A673 (cell line): ENCODE results near the gene RASA4B.
"Not testable (repeated sequence)": the region's sequence is repeated elsewhere in the genome, so short reads cannot be mapped to it uniquely, and the experiment has no call there.

Experiments
- CTCF ChIP-seq: fragments of 300-800, 200-600 bp; sonication (generic); conservative IDR thresholded peaks from 2 replicates; pipeline ENCODE4 v1.5.1; 2017; ENCODE audit warnings: low read depth, mild to moderate bottlenecking, antibody characterized with exemption, low read length, moderate library complexity, mixed read lengths
- EZH2 ChIP-seq: fragments of 200-600 bp; sonication (generic); IDR thresholded peaks from 2 replicates; pipeline ENCODE4 v1.6.1; 2017; ENCODE audit warnings: borderline replicate concordance, low read depth, mild to moderate bottlenecking, mixed read lengths, antibody characterized with exemption, low read length; ENCODE audit not compliant: poor library complexity, severe bottlenecking

DNA sequence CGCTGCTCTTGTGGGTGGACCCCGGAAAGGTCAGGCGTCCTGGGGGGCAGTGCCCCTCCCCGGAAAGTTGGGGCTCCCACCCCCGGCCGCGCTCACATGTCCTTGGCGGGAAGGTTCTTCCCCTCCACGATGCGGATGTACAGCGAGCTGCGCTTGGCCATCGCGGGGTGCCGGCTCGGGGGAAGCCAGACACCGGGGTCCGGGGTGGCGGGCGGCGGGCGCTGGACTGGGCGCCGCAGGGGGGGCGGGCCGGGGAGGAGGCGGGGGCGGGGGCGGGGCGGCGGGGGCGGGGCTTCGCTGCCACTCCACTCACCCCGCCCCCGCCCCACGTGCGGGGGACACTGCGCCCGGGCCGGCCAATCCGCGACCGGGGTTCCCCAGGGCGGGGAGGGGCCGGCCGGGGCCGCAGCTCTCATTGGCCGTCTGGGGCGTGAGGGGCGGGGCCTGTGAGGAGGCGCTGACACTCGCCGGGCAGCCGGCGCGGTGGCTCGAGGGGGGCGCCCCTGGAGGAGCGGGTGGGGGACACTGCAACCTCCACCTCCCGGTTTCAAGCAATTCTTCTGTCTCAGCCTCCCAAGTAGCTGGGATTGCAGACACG, at the start of gene RASA4B:
- not testable (repeated sequence) for TF ChIP-seq CTCF, EZH2
